ENCODE results near the gene SIRT2. TPM values are rescaled to one million over a fixed set of nuclear protein-coding genes. Genes with fewer than 3 reads are reported as not detected.

SIRT2 gene
- total and polyA plus RNA-seq, 2 of the 13 experiments (the other 11 are each of a cell fraction or from before 2014, with no cell fraction given): 22.3 to 26.1 TPM

GRCh38 chr19:38851622-38852230, 47.7 kb downstream of the SIRT2 start (continued):
- TF ChIP-seq HIC2 (CRISPR knock-in tag; IDR thresholded peaks at IDR 0.05; ENCODE audit: low read depth) (no peak), ZNF496 (CRISPR knock-in tag; IDR thresholded peaks at IDR 0.05; ENCODE audit: insufficient replicate concordance) (no peak), SYNCRIP (IDR thresholded peaks at IDR 0.05; ENCODE audit: insufficient read depth, low read depth, low read length) (no peak), HMG20B (CRISPR knock-in tag; conservative IDR thresholded peaks at IDR 0.05) (no peak), MIER2 (CRISPR knock-in tag; IDR thresholded peaks at IDR 0.05) (no peak), IRX3 (CRISPR knock-in tag; IDR thresholded peaks at IDR 0.05; ENCODE audit: borderline replicate concordance, low read depth) (0 out of 2 replicates have a peak, but pooled peaks have one; percentile 43), SNAPC2 (CRISPR knock-in tag; IDR thresholded peaks at IDR 0.05) (no peak), CEBPG (CRISPR knock-in tag; IDR thresholded peaks at IDR 0.05) (peak; percentile 15; the same call in 1 of the 2 replicates), ZC3H4 (CRISPR knock-in tag; IDR thresholded peaks at IDR 0.05; ENCODE audit: borderline replicate concordance) (no peak), MYNN (CRISPR knock-in tag; IDR thresholded peaks at IDR 0.05; ENCODE audit: low read depth) (no peak), ZNF446 (CRISPR knock-in tag; IDR thresholded peaks at IDR 0.05) (no peak), TEAD3 (CRISPR knock-in tag; optimal IDR thresholded peaks at IDR 0.05; ENCODE audit: borderline replicate concordance) (peak; percentile 89), AHDC1 (CRISPR knock-in tag; IDR thresholded peaks at IDR 0.05; ENCODE audit: borderline replicate concordance) (no peak), ZNF7 (CRISPR knock-in tag; IDR thresholded peaks at IDR 0.05) (no peak), PHB2 (IDR thresholded peaks at IDR 0.05; ENCODE audit: partially characterized antibody) (no peak), ZNF782 (CRISPR knock-in tag; IDR thresholded peaks at IDR 0.05; ENCODE audit: borderline replicate concordance) (no peak), PAF1 (CRISPR knock-in tag; IDR thresholded peaks at IDR 0.05) (no peak), SMYD3 (CRISPR knock-in tag; IDR thresholded peaks at IDR 0.05) (no peak), MAFK (conservative IDR thresholded peaks at IDR 0.05 in 1 of 2, IDR thresholded peaks at IDR 0.05 in 1 of 2; ENCODE audit: low read length in 2 of 2) (no peak), TCF12 (IDR thresholded peaks at IDR 0.05) (no peak), TCF12 (CRISPR knock-in tag; IDR thresholded peaks at IDR 0.05) (no peak), HNRNPLL (IDR thresholded peaks at IDR 0.05; ENCODE audit: low read depth, low read length, poor library complexity, severe bottlenecking) (peak; percentile 16), GATA4 (IDR thresholded peaks at IDR 0.05; ENCODE audit: borderline replicate concordance, low read depth) (no peak), SMAD9 (CRISPR knock-in tag; IDR thresholded peaks at IDR 0.05) (no peak), ZNF550 (CRISPR knock-in tag; IDR thresholded peaks at IDR 0.05; ENCODE audit: borderline replicate concordance) (no peak), SUZ12 (IDR thresholded peaks at IDR 0.05; ENCODE audit: low read depth, low read length) (no peak)

All from HepG2 (cell line).